ENCODE data around the gene KSR1. TPM values are rescaled to one million over a fixed set of nuclear protein-coding genes. Genes with fewer than 3 reads are reported as not detected.
"Not testable (repeated sequence)": the region's sequence is repeated elsewhere in the genome, so short reads cannot be mapped to it uniquely, and the experiment has no call there.

The KSR1 gene
- total RNA-seq = 10 to 100 TPM; 11.5 to 23.7 TPM

- intact Hi-C loops (cut with DNase I) = loop anchor here (5.0 to 10.0 kb wide), 3 partner anchors 101 to 214 kb away; no protein-coding TSS in a partner anchor
- DNase-seq (ENCODE audit: low spot score) = peak; percentile 75
- peak within 1 kb of the TSS; percentile 74 to 80 for H3K27ac ChIP-seq
- H3K36me3 ChIP-seq = no peaks in the 10 kb centered on the region
- peak within 1 kb of the TSS; percentile 63 to 70 for H3K4me3 ChIP-seq
- peak in 3 of 4 experiments; percentile 24 to 44 (median 30) for TF ChIP-seq CTCF (IDR thresholded peaks at IDR 0.05)
- TF ChIP-seq POLR2AphosphoS5 (IDR thresholded peaks at IDR 0.05) = peak; percentile 22
- TF ChIP-seq POLR2A (IDR thresholded peaks at IDR 0.05) = peak; percentile 75
- no peaks in the 10 kb centered on the region for H3K27me3 ChIP-seq (replicated peaks; ENCODE audit: insufficient read depth)
- WGBS = under 1% methylated on average over 60 of the region's 88 CpGs
- H3K9me3 ChIP-seq = no peaks in the 10 kb centered on the region
- peaks cover 2% of the 10 kb centered on the region for H3K4me1 ChIP-seq (replicated peaks)
Observed at GRCh38 chr17:27455914-27456680, at the start of gene KSR1. KSR1 (plus strand) TSS chr17:27456448; CDS start chr17:27456644, 196 bp downstream.

- Histone ChIP-seq H3K4me3 (no peak overlapping the region), H3K4me1 (replicated peaks) (no peaks in the 10 kb centered on the region), H3K27ac (no peak overlapping the region), H3K36me3 (no peaks in the 10 kb centered on the region), H3K9me3 (no peaks in the 10 kb centered on the region), H3K27me3 (replicated peaks; ENCODE audit: insufficient read depth) (no peaks in the 10 kb centered on the region)
- intact Hi-C loops (cut with DNase I) = no loop called here
- no peak for DNase-seq (ENCODE audit: low spot score)
- 45% methylated on average over 6 of the region's 6 CpGs for WGBS
- TF ChIP-seq CTCF (IDR thresholded peaks at IDR 0.05) (no peak), POLR2AphosphoS5 (IDR thresholded peaks at IDR 0.05) (no peak), POLR2A (IDR thresholded peaks at IDR 0.05) (no peak)
Observed at GRCh38 chr17:27407916-27408864, 48.1 kb upstream of the KSR1 start.

- Histone ChIP-seq H3K27ac (no peak overlapping the region), H3K9me3 (no peaks in the 10 kb centered on the region), H3K27me3 (replicated peaks; ENCODE audit: insufficient read depth) (no peaks in the 10 kb centered on the region), H3K4me1 (replicated peaks) (no peaks in the 10 kb centered on the region), H3K4me3 (no peak overlapping the region), H3K36me3 (no peaks in the 10 kb centered on the region)
- intact Hi-C loops (cut with DNase I) = no loop called here
- 66% methylated on average over 4 of the region's 4 CpGs for WGBS
- DNase-seq (ENCODE audit: low spot score) = no peak
- TF ChIP-seq CTCF (IDR thresholded peaks at IDR 0.05) (no peak), POLR2A (IDR thresholded peaks at IDR 0.05) (no peak), POLR2AphosphoS5 (IDR thresholded peaks at IDR 0.05) (no peak)
Observed at GRCh38 chr17:27408891-27409290, 47.4 kb upstream of the KSR1 start.

GRCh38 chr17:27412158-27412557 lies 44.1 kb upstream of the KSR1 start:
- WGBS = 87% methylated on average over 9 of the region's 9 CpGs
- H3K4me3 ChIP-seq; H3K27me3 ChIP-seq (replicated peaks; ENCODE audit: insufficient read depth); H3K9me3 ChIP-seq; H3K4me1 ChIP-seq (replicated peaks); intact Hi-C loops (cut with DNase I); H3K27ac ChIP-seq; DNase-seq (ENCODE audit: low spot score); H3K36me3 ChIP-seq: not testable (repeated sequence)

GRCh38 chr17:27413315-27413714 lies 42.9 kb upstream of the KSR1 start:
- TF ChIP-seq POLR2AphosphoS5 (IDR thresholded peaks at IDR 0.05) (no peak), POLR2A (IDR thresholded peaks at IDR 0.05) (no peak), CTCF (IDR thresholded peaks at IDR 0.05) (no peak)
- no peaks in the 10 kb centered on the region for H3K36me3 ChIP-seq
- DNase-seq (ENCODE audit: low spot score) = no peak
- peaks cover 3% of the 10 kb centered on the region for H3K4me1 ChIP-seq (replicated peaks)
- intact Hi-C loops (cut with DNase I) = no loop called here
- no peak overlapping the region for H3K27ac ChIP-seq
- H3K27me3 ChIP-seq (replicated peaks; ENCODE audit: insufficient read depth) = no peaks in the 10 kb centered on the region
- 57% methylated on average over 2 of the region's 2 CpGs for WGBS
- H3K4me3 ChIP-seq = no peak overlapping the region
- no peaks in the 10 kb centered on the region for H3K9me3 ChIP-seq
